Activated CD8-positive, alpha-beta memory T cell treated with anti-CD3 and anti-CD28 coated beads, Interleukin-2, amount 50 U/mL, for 24 hours (primary cell): ENCODE data around the gene RPTN.

ENCODE experiments used
- DNase-seq: peaks from one replicate; pipeline ENCODE4 v3.0.0-alpha.2; 2020; ENCODE audit errors: extremely low read depth

Gene RPTN

GRCh38 chr1:152159144-152159543 lies at the start of gene RPTN:
Gene RPTN (minus strand): TSS chr1:152159228. CDS start chr1:152157889, 1,339 bp downstream.
- no peak for DNase-seq

DNA sequence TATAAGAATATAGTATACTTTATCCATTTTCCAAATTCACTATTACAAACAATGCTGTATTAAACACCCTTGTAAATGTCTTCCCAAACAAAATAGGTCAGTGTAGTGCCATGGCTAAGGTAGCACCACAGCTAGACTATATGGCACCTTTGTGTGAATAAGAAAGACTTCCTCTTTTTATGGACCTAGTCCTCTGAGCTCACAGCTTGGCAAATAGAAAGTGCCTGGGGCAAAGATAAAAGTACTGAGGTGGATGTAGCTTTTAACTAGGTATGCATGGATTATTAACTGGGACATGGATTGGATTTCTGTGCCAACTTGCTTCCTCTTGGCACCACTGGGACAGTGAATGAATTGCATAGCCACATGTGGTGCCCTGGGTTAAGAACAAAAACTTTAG lies 40.0 kb upstream of the RPTN start:
- DNase-seq: no peak

DNA sequence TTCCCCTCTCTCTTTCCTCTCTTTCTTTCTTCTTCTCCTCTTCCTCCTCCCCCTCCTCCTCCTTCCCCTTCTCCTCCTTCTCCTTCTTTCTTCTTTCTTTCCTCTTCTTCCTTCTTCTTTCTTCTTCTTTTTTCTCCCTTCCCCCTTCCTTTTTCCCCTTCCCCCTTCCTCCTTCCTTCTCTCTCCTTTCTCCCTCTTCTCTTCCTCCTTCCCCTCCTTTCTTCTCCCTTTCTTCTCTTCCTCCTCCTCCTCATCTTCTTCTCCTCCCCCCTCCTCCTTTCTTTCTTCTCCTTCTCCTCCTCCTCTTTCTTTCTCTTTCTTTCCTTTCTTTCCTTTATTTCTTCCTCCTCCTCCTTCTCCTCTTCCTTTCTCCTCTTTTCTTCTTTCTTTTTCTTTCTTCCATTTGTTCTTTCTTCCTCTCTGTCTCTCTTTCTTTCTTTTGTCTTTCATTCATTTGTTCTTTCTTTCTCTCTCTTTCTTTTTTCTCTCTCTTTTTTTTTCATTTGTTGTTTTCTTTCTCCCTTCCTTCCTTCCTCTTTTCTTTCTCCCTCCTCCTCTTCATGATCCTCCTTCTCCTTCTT lies 38.4 kb upstream of the RPTN start:
- no peak for DNase-seq

DNA sequence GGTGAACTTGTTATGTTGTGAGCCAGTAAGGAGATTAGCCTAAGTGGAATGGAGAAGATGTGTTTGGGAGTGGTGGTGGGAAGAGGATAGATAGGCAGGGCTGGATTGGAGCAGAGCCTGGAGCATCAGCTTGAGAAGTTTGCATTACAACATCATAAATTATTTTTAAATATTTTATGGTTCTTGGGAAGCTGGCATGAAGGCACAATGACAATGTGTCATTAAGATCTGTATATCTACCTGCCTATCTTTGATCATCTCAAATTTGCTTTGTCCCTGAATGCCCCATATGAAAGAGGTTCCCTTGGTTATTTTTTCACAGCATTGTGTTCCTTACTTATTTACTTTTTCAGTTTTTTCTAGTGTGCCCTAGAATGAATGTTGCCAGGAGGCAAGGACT lies 32.7 kb upstream of the RPTN start:
- no peak for DNase-seq

GRCh38 chr1:152191260-152191659 lies 32.2 kb upstream of the RPTN start:
- DNase-seq: no peak

- no peak for DNase-seq
Measured at GRCh38 chr1:152190589-152190988, 31.6 kb upstream of the RPTN start.

- DNase-seq: peak; percentile 42
Measured at GRCh38 chr1:152189657-152190442, 30.8 kb upstream of the RPTN start.

- peak; percentile 47 for DNase-seq
Measured at GRCh38 chr1:152188673-152189591, 29.9 kb upstream of the RPTN start.

GRCh38 chr1:152186556-152187285 lies 27.7 kb upstream of the RPTN start:
- DNase-seq: no peak

DNA sequence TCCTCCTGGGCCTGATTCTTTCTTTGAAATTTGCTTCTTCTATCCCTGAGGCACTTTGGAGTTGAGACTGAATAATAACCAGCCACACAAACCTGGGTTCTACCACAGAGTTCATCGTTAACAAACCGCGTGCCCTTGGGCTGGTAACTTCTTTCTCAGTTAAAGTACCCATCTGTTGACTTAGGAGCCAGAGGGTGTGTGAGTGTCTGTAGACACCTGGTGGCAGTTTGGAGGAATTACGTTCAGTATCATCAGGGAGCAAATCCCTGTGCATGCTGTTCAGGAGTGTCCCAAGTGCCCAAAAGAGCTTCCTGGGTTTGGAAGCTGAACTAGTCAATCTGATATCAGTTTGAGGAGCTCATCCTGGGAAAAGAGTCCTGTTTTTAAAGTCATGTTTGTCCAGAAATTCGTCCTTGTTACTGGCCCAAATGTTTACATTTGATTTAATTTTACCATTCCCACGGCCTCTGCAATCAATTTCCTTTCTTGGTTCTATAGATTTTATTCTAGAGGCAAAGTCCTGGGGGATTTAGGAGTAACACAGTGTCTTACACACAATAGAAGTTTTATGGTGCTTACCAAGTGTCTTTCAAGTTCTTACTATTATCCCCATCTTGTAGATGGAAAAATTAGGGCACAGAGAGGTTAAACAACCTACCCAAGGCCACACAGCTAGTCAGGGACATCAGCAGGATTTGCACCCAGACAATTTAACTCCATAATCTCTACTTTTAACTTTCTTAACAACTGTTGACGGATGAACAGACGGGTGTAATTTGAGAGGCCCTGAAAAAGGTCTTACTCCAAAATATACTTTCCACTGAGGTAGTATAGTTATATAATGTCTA lies 26.7 kb upstream of the RPTN start:
- DNase-seq: peak; percentile 2

GRCh38 chr1:152182944-152183361 lies 23.9 kb upstream of the RPTN start:
- no peak for DNase-seq

GRCh38 chr1:152182431-152182830 lies 23.4 kb upstream of the RPTN start:
- DNase-seq: no peak

- no peak for DNase-seq
Measured at GRCh38 chr1:152179566-152179965, 20.5 kb upstream of the RPTN start.

DNA sequence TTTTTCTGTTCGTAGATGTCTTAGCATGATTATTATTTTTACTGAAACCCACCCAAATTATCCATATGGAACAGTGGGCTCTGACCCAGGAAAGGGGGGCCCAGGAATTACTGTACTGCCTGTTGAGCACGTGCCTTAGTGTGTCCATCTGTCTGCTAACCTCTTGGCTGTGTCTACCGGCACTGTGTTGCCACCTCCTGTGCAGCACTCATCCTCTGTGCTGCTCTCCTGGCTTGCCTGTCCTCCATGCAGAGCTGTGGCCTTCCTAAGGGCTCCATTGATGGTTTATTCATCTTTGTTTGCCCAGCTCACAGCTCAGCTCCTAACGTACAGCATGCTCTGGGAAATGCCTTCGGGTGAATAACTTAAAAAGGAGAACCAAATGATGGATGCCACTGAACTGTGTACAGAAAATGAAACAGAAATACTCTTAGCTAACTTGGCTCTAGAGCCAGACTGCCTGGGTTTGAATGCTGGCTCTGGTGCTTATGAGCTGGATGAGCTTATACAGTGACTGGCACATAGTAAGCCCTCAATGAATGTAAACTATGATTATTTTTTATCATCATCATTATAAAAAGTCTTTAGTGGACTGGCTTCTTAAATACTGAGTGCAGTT lies 11.4 kb upstream of the RPTN start:
- no peak for DNase-seq

GRCh38 chr1:152169366-152170025 lies 10.5 kb upstream of the RPTN start:
- no peak for DNase-seq

GRCh38 chr1:152168535-152168868 lies 9.5 kb upstream of the RPTN start:
- DNase-seq: no peak

GRCh38 chr1:152167835-152168534 lies 9.0 kb upstream of the RPTN start:
- DNase-seq: no peak

- no peak for DNase-seq
Measured at GRCh38 chr1:152166966-152167365, 7.9 kb upstream of the RPTN start.
